Omental fat pad (tissue), 4 donors: Measurements from ENCODE around the gene BABAM2. TPM values are rescaled to one million over a fixed set of nuclear protein-coding genes. Genes with fewer than 3 reads are reported as not detected.

Experiments
- ATAC-seq: fragments of 150-250 bp; one replicate; pipeline ENCODE4 v1.9.1; 2016; ENCODE audit warnings: mild to moderate bottlenecking, moderate library complexity; ENCODE audit not compliant: low FRiP score
- DNase-seq: peaks from one replicate; pipeline ENCODE4 v3.0.0-alpha.2; 2019; ENCODE audit warnings: low spot score
- CTCF ChIP-seq, 3 donors: fragments of 450-650 bp; IDR thresholded peaks; one replicate each; pipeline ENCODE4 v1.5.1; 2016 to 2017; ENCODE audit warnings: antibody characterized with exemption in 3 of 3, mild to moderate bottlenecking in 3 of 3, moderate library complexity in 2 of 3
- total RNA-seq, 4 donors: library from RNA; depleted of rRNA; stranded (reverse); fragments of >200 nt; gene quantifications; one replicate each; pipeline ENCODE4 v1.1.0, GENCODE V29; 2016

BABAM2 gene
- total RNA-seq, 4 donors from 2014 or later: 29.2 to 41.0 (median 36.5) TPM

- ATAC-seq (no peak), DNase-seq (no peak)
- TF ChIP-seq CTCF (IDR thresholded peaks at IDR 0.05): no peak
These were observed 459.1 kb downstream of the BABAM2 start for GRCh38 chr2:28349546-28350165.

GRCh38 chr2:28350196-28350595 lies 459.7 kb downstream of the BABAM2 start:
- ATAC-seq: no peak
- no peak for TF ChIP-seq CTCF (IDR thresholded peaks at IDR 0.05)
- DNase-seq: no peak

- no peak for DNase-seq
- no peak for TF ChIP-seq CTCF (IDR thresholded peaks at IDR 0.05)
- no peak for ATAC-seq
These were observed 460.3 kb downstream of the BABAM2 start for GRCh38 chr2:28350791-28351285.

GRCh38 chr2:28351621-28352020 lies 461.1 kb downstream of the BABAM2 start:
- DNase-seq (no peak), ATAC-seq (no peak)
- TF ChIP-seq CTCF (IDR thresholded peaks at IDR 0.05): no peak

GRCh38 chr2:28352104-28352503 lies 461.6 kb downstream of the BABAM2 start:
- DNase-seq: no peak
- no peak for TF ChIP-seq CTCF (IDR thresholded peaks at IDR 0.05)
- no peak for ATAC-seq

- DNase-seq: no peak
- ATAC-seq: no peak
- no peak for TF ChIP-seq CTCF (IDR thresholded peaks at IDR 0.05)
These were observed 462.2 kb downstream of the BABAM2 start for GRCh38 chr2:28352610-28353195.
